GM18951 (cell line): ENCODE results near the gene SSC5D.
"Not testable (repeated sequence)": the region's sequence is repeated elsewhere in the genome, so short reads cannot be mapped to it uniquely, and the experiment has no call there.

Experiments
- POLR2A ChIP-seq: IDR thresholded peaks from 4 replicates; pipeline ENCODE4 v1.6.1; 2011; ENCODE audit warnings: mild to moderate bottlenecking; ENCODE audit not compliant: insufficient read length, insufficient read depth; ENCODE audit errors: extremely low read depth
- in situ Hi-C: fragments of 300-500 bp; cut with MboI; formaldehyde crosslinking; loops from one replicate; pipeline ENCODE4 v1.12.0; 2022; ENCODE audit warnings: low sequenced_read_pairs, mixed read lengths, inconsistent platforms; ENCODE audit not compliant: unreplicated experiment

SSC5D gene

DNA sequence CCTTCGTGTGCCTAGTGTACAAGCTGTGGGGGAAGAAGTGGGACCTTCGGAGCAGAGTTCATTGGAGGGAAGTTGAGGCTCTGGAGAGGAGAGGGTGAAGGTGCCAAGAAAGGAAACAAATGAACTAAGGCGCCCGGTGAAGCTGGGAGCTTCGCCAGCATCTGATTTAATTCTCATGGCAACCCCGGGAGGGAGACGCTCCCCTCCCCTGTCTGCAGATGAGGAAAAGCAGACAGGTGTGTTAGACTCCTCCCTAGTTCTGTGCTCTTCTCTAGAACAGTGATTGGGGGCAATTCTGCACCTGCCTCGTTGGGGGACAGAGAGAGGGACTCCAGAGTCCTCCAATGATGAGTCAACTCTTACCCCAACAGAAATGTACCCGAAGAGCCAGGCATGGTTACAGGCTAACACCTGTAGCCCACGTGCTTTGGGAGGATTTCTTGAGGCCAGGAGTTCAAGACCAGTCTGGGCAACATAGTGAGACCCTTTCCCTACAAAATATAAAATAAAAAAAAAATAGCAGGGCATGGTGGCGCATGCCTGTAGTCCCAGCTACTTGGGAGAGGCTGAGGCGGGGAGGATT lies 4.2 kb downstream of the SSC5D start:
- in situ Hi-C loops, result no loop called here
- no peak for TF ChIP-seq POLR2A

DNA sequence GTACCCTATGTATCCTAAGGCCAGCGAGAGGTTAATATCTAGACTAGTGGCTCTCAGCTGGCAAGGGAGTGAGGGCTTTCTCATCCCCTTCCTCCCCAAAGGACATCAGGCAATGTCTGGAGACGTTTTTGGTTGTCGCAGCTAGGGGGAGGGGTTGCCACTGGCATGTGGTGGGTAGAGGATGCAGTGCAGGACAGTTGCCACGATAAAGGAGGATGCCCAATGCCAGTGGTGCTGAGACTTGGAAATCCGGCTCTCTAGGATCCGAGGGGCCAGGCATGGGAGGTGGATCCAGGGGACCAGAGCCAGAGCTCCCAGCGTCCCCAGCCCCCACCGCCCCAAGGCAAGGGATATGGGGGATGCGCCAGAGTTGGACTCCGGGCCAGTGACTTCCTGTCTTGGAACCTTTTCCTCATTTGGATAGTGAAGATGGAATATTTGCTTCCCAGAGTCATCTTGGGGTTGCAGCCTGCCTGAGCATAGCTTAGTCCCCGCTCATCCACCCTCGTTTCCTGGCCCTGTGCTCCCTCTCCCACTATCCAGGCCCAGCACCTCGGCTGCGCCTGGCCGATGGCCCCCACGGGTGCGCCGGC lies 4.9 kb downstream of the SSC5D start:
- in situ Hi-C loops, result no loop called here
- TF ChIP-seq POLR2A, result no peak

DNA sequence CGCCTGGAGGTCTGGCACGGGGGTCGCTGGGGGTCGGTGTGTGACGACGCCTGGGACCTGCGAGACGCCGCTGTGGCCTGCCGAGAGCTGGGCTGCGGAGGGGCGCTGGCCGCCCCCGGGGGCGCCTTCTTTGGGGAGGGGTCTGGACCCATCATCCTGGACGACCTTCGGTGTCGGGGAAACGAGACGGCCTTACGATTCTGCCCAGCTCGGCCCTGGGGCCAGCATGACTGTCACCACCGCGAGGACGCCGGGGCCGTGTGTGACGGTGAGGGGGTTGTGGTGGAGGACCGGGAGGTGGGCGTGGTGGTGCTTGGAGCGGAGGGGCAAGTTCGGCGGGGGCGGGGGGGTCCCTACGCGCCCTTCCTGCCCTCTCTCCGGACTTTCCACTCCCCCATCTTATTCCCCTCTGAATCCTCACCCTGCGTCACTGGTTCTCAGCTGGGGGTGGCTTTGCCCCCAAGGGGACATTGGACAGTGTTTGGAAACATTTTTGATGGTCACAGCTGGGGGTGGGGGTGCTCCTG lies 5.5 kb downstream of the SSC5D start:
- no peak for TF ChIP-seq POLR2A
- in situ Hi-C loops, result no loop called here

DNA sequence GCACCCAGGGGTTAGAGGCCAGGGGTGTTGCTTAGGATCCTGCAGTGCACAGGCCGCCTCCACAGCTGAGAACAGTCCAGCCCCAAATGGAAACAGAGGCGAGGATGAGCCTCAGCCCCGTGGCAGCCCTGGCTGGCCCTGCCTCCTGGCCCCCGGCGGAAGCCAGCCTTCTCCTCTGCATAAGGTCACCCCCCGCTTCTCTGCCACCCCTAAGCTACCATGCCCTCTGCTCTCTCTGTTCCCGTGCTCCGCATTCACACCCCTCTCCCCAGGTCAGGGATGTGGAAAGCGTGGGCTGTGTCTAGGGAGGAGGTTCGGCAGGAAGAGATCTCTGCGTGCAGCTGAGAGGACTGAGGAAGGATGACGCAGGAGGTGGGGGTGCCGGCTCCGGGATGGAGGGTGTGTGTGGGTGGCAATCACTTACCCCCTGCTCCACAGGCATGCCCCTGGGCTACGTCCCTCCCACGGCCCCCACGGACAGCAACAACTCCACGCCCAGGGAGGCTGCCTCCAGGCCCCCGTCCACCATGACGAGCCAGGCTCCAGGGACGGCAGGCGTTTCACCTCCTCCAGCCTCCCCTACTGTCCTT lies 6.0 kb downstream of the SSC5D start:
- no peak for TF ChIP-seq POLR2A
- in situ Hi-C loops, result no loop called here

DNA sequence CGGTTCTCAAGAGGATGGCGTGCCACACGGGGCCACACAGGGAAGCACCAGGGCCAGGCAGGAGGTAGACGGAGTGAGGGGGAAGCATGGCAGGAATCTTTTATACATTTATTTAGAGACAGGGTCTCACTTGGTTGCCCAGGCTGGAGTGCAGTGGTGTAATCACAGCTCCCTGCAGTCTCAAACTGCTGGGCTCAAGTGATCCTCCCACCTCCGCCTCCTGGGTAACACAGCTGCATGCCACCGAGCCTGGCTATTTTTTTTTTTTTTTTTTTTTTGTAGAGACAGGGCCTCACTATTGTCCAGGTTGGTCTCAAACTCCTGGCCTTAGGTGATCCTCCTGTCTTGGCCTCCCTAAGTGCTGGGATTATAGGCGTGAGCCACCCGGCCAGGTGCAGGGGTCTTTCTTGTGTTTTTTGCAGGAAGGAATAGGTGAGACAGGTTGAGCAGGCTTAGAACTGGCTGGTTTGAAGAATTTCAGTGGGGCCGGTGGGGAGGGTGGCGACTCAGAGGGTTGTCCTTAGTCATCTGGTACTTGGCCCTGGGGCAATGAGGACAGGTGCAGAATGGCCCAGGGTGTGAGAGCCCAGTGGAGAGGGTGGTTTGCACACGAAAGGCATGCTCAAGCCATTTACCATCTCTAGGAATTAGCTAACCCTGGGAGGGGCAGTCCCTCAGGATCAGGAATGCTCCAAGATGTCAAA lies 7.6 kb downstream of the SSC5D start:
- in situ Hi-C loops, result no loop called here

DNA sequence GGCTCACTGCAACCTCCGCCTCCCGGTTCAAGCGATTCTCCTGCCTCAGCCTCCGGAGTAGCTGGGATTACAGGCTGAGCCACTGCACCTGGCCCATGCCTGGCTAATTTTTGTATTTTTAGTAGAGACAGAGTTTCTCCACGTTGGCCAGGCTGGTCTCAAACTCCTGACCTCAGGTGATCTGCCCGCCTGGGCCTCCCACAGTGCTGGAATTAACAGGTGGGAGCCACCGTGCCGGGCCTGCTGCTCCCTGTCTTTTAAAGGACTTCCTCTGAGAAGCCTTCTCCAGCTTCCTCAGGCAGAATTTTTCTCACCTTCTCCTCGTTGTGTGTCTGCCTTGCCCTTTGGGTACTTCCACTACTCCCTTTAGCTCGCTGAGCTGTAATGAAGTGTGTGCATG lies 8.6 kb downstream of the SSC5D start:
- in situ Hi-C loops, result not testable (repeated sequence)

More for the DNA sequence above, 7.6 kb downstream of the SSC5D start:
- TF ChIP-seq POLR2A, result no peak

DNA sequence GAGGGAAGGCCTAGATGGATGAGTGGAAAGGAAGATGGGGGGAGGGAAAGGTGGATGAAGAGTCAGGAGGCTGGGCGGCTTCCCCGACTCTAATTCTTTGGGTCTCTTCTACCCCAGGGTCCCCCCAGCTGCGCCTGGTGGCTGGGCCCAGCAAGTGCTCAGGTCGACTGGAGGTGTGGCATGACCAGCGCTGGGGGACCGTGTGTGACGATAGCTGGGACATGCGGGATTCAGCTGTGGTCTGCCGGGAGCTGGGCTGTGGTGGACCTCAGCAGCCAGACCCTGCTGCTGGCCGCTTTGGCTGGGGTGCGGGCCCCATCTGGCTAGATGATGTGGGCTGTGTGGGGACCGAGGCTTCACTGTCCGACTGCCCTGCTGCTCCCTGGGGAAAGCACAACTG lies 9.5 kb downstream of the SSC5D start:
- TF ChIP-seq POLR2A, result no peak
- in situ Hi-C loops, result no loop called here

DNA sequence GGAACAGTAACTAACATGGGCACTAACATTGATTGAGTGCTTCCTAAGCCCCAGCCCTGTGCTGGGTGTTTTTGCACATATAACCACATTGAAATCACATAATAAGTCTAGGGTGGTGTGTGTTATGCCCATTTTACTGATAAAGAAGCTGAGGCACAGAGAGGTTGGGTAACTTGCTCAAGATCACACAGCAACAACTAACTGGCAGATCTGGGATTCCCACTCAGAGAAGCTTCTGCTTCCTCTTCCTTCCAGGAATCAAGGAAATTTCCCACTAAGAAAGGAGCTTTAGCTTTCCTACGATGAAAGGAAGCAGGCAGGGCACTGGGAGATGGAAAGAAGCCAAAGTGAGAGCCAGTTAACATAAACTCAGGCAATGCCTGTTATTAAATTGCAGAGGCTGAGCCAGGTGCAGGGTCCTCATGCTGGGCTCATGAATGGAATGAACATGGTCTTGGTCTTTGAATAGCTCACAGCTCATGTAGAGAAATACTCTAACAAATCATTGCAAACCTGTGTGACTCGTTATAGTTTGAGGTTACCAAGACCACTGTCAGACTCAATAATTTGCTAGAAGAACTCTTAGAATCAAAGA lies 10.1 kb downstream of the SSC5D start:
- in situ Hi-C loops, result no loop called here
- no peak for TF ChIP-seq POLR2A

DNA sequence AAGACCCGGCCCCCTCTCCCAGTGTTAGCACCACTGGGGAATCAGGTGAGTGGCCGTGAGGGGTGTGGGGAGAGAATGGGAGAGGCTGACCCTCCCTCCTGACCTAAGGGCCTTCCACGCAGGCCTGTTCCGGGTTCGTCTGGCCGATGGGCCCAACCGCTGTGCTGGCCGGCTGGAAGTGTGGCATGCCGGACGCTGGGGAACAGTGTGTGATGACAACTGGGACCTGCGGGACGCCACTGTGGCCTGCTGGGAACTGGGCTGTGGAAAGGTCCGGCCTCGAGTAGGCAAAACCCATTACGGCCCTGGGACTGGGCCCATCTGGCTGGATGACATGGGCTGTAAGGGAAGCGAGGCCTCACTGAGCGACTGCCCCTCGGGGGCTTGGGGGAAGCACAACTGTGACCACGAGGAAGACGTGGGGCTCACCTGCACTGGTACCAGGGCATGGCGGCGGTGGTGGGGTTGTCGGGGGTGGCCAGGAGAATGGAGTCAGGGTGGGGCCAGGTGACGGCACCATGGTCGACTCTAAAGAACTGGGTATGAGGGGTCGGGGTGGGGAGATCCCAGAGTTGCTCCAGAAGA lies 12.2 kb downstream of the SSC5D start:
- TF ChIP-seq POLR2A, result no peak
- in situ Hi-C loops, result loop anchor here (5.0 kb wide), 1 partner anchor 132 kb away; no protein-coding TSS in a partner anchor

DNA sequence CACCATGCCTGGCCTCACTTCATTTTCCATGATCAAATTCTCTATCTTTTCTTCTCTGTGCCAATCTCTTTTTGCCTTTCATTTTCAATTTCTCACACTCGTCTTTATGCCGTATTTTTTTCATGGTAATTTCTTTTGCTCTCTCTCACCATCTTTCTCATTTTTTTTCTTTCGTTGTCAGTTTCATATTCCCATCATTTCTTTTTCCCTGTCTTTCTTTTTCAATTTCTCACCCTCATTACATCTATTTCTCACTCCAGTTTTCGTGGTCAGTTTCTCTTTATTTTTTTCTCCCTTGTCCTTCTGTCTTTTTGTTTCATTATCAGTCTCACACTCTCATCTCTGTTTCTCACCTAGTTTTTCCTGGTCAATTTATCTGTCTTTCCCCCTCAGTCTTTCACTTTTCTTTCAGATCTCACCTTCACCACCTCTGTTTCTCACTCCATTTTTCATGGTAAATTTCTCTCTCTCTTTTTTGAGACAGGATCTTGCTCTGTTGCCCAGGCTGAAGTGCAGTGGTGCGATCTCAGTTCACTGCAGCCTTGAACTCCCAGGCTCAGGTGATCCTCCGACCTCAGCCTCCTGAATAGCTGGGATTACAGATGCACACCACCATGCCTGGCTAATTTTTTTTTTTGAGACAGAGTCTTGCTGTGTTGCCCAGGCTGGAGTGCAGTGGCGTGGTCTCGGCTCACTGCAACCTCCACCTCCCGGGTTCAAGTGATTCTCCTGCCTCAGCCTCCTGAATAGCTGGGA lies 14.1 kb downstream of the SSC5D start:
- TF ChIP-seq POLR2A, result no peak
- in situ Hi-C loops, result loop anchor here (5.0 kb wide), 1 partner anchor 130 kb away; no protein-coding TSS in a partner anchor

DNA sequence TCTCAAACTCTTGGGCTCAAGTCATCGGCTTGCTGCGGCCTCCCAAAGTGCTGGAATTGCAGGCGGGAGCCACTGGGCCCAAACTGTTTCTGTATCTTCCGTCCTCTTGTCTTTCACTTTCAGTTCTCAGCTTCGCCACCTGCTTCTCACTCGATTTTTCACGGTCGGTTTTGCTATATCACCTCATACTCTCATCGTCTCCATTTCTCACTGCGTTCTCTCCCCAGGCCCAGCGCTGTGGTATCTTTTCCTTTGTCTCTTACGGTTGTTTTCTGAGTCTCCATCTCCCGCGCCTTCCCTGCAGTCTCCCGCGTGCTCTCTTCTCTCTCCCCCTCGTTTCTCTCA lies 14.9 kb downstream of the SSC5D start:
- in situ Hi-C loops, result loop anchor here (5.0 kb wide), 1 partner anchor 129 kb away; no protein-coding TSS in a partner anchor
- TF ChIP-seq POLR2A, result no peak

DNA sequence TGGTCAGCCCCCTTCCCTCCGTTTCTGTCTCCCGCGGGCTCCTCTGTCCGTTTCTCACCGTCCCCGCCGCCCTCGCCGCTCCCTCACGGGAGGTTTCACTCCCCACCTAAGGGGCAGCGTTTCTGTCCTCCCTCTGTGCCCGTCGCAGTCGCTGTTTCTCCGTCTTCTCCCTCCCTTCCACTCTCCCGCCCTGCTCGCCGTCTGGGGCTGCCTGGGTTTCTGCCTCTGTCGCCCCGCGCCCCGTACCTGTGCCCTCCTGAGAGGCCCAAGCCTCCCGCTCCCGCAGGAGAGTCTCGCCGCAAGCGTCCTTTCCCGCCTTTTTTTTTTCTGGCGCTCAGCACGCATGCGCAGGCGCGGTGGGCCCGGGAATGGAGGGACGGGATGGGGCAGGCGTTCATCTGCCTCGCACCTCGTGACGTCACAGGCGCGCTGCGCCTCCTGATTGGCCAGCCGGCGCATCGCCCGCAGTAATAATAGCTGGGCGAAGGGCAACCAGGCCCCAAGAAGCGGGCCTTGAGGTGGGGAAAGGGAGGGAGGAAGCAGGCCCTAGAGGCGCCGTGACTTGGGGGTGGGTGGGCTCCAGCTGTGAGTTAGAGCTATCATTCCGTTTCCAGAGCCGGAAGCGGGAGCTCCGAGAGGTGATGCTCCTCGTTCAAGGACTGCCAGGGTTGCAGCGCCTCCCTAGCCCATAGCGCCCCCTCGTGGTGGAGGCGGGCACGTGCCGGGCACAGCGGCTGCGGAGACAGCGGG lies 15.4 kb downstream of the SSC5D start:
- in situ Hi-C loops, result loop anchor here (5.0 kb wide), 1 partner anchor 129 kb away; no protein-coding TSS in a partner anchor
- no peak for TF ChIP-seq POLR2A
